Fibroblast of lung (primary cell): ENCODE results near the gene PIK3AP1.

ENCODE experiments used
- EZH2 ChIP-seq: IDR thresholded peaks from 2 replicates; pipeline ENCODE4 v1.5.1; 2012; ENCODE audit warnings: low read length, control low read depth, mild to moderate bottlenecking; ENCODE audit errors: missing control alignments
- TF ChIP-seq, protein P1 (sequence below), 2 donors: IDR thresholded peaks in 1 of 2; conservative IDR thresholded peaks in 1 of 2; 1 replicate in 1 of 2; 2 replicates in 1 of 2; pipeline ENCODE4 v1.5.1; 2011 to 2012; ENCODE audit warnings: low read length in 2 of 2, control low read depth in 1 of 2, inconsistent platforms in 1 of 2, low read depth in 1 of 2, mild to moderate bottlenecking in 1 of 2

DNA sequence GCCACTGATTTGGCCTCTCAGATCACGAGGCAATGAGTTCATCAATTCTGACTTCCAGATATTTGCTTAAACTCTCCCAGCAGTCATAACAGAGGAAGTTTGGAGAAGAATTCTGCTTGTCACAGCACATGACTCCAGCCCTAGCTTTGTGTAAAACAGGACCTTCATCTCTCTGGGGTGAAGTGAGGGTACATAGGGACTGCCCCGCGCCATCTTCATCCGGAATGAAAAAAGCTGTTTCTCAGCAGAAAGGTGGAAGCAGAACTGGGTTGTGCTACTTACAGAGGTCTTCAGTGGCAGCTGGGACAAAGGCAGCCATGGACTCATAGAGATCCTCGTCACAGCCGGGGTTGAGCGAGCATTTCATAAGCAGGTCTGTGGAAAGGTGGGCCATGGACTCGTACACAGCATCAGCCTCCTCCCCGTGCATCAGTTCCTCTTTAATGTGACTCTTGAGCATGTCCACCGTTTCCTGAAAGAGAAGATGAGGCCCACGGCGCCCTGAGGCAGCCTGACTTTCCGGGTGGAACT, 75.1 kb downstream of the PIK3AP1 start:
- TF ChIP-seq, protein P1, sequence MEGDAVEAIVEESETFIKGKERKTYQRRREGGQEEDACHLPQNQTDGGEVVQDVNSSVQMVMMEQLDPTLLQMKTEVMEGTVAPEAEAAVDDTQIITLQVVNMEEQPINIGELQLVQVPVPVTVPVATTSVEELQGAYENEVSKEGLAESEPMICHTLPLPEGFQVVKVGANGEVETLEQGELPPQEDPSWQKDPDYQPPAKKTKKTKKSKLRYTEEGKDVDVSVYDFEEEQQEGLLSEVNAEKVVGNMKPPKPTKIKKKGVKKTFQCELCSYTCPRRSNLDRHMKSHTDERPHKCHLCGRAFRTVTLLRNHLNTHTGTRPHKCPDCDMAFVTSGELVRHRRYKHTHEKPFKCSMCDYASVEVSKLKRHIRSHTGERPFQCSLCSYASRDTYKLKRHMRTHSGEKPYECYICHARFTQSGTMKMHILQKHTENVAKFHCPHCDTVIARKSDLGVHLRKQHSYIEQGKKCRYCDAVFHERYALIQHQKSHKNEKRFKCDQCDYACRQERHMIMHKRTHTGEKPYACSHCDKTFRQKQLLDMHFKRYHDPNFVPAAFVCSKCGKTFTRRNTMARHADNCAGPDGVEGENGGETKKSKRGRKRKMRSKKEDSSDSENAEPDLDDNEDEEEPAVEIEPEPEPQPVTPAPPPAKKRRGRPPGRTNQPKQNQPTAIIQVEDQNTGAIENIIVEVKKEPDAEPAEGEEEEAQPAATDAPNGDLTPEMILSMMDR (conservative IDR thresholded peaks at IDR 0.05 in 1 of 2, IDR thresholded peaks at IDR 0.05 in 1 of 2; ENCODE audit: low read depth in 1 of 2, low read length in 2 of 2), result no peak
- no peak for TF ChIP-seq EZH2
